ENCODE measurements around the gene ACAD8. TPM values are rescaled to one million over a fixed set of nuclear protein-coding genes. Genes with fewer than 3 reads are reported as not detected.
"Not testable (repeated sequence)": the region's sequence is repeated elsewhere in the genome, so short reads cannot be mapped to it uniquely, and the experiment has no call there.

Gene ACAD8
- total RNA-seq, 2 donors from 2014 or later, result 39.4 to 46.1 TPM

- no peak for TF ChIP-seq CTCF (IDR thresholded peaks at IDR 0.05)
- TF ChIP-seq POLR2AphosphoS5 (IDR thresholded peaks at IDR 0.05), result no peak
- no peak for TF ChIP-seq POLR2A (IDR thresholded peaks at IDR 0.05)
- H3K27ac ChIP-seq, result no peak overlapping the region
Observed at GRCh38 chr11:134282121-134283045, 29.0 kb downstream of the ACAD8 start.

GRCh38 chr11:134283461-134284230 is 30.3 kb downstream of the ACAD8 start:
- Histone ChIP-seq H3K4me1 (replicated peaks) (no peaks in the 10 kb centered on the region), H3K27me3 (replicated peaks; ENCODE audit: insufficient read depth) (no peaks in the 10 kb centered on the region), H3K9me3 (no peaks in the 10 kb centered on the region), H3K4me3 (no peak overlapping the region), H3K36me3 (no peaks in the 10 kb centered on the region), H3K27ac (no peak overlapping the region)
- 84% methylated on average over 16 of the region's 16 CpGs for WGBS
- no peak for DNase-seq (ENCODE audit: low spot score)
- TF ChIP-seq POLR2A (IDR thresholded peaks at IDR 0.05) (no peak), CTCF (IDR thresholded peaks at IDR 0.05) (no peak), POLR2AphosphoS5 (IDR thresholded peaks at IDR 0.05) (no peak)
- intact Hi-C loops (cut with DNase I), result no loop called here

More at GRCh38 chr11:134282121-134283045, 29.0 kb downstream of the ACAD8 start:
- intact Hi-C loops (cut with DNase I), result no loop called here
- H3K36me3 ChIP-seq, result no peaks in the 10 kb centered on the region
- H3K9me3 ChIP-seq, result no peaks in the 10 kb centered on the region
- 78% methylated on average over 22 of the region's 22 CpGs for WGBS
- no peaks in the 10 kb centered on the region for H3K4me1 ChIP-seq (replicated peaks)
- H3K27me3 ChIP-seq (replicated peaks; ENCODE audit: insufficient read depth), result no peaks in the 10 kb centered on the region
- H3K4me3 ChIP-seq, result no peak overlapping the region
- no peak for DNase-seq (ENCODE audit: low spot score)

- H3K9me3 ChIP-seq; H3K4me3 ChIP-seq; DNase-seq (ENCODE audit: low spot score); H3K27ac ChIP-seq; H3K27me3 ChIP-seq (replicated peaks; ENCODE audit: insufficient read depth); intact Hi-C loops (cut with DNase I); H3K36me3 ChIP-seq; H3K4me1 ChIP-seq (replicated peaks): not testable (repeated sequence)
- WGBS, result 83% methylated on average over 5 of the region's 5 CpGs
Observed at GRCh38 chr11:134284349-134284748, 31.0 kb downstream of the ACAD8 start.

- 87% methylated on average over 12 of the region's 12 CpGs for WGBS
- intact Hi-C loops (cut with DNase I), result no loop called here
- Histone ChIP-seq H3K36me3 (no peaks in the 10 kb centered on the region), H3K27me3 (replicated peaks; ENCODE audit: insufficient read depth) (no peaks in the 10 kb centered on the region), H3K4me3 (no peak overlapping the region), H3K4me1 (replicated peaks) (no peaks in the 10 kb centered on the region), H3K9me3 (no peaks in the 10 kb centered on the region), H3K27ac (no peak overlapping the region)
- DNase-seq (ENCODE audit: low spot score), result no peak
- TF ChIP-seq POLR2AphosphoS5 (IDR thresholded peaks at IDR 0.05) (no peak), POLR2A (IDR thresholded peaks at IDR 0.05) (no peak), CTCF (IDR thresholded peaks at IDR 0.05) (no peak)
Observed at GRCh38 chr11:134287561-134287960, 34.2 kb downstream of the ACAD8 start.

GRCh38 chr11:134288486-134288885 is 35.1 kb downstream of the ACAD8 start:
- H3K27me3 ChIP-seq (replicated peaks; ENCODE audit: insufficient read depth), result no peaks in the 10 kb centered on the region
- H3K27ac ChIP-seq, result no peak overlapping the region
- intact Hi-C loops (cut with DNase I), result no loop called here
- no peak for TF ChIP-seq POLR2AphosphoS5 (IDR thresholded peaks at IDR 0.05)
- TF ChIP-seq POLR2A (IDR thresholded peaks at IDR 0.05), result no peak
- no peak for TF ChIP-seq CTCF (IDR thresholded peaks at IDR 0.05)
- no peak overlapping the region for H3K4me3 ChIP-seq
- no peaks in the 10 kb centered on the region for H3K36me3 ChIP-seq
- H3K9me3 ChIP-seq, result no peaks in the 10 kb centered on the region
- 95% methylated on average over 13 of the region's 13 CpGs for WGBS
- no peak for DNase-seq (ENCODE audit: low spot score)
- no peaks in the 10 kb centered on the region for H3K4me1 ChIP-seq (replicated peaks)
